NT2/D1 (cell line): ENCODE data around the gene TRMT2A.
"Not testable (repeated sequence)": the region's sequence is repeated elsewhere in the genome, so short reads cannot be mapped to it uniquely, and the experiment has no call there.

ENCODE experiments used
- DNase-seq: peaks from one replicate; pipeline ENCODE4 v3.0.0-alpha.2; 2011; ENCODE audit warnings: low read depth, low spot score
- H3K27me3 ChIP-seq: 2 replicates; pipeline ENCODE4 v1.6.0; 2011; ENCODE audit warnings: mild to moderate bottlenecking; ENCODE audit not compliant: insufficient read length, insufficient read depth
- H3K36me3 ChIP-seq: 2 replicates; pipeline ENCODE4 v1.6.1; 2011; ENCODE audit warnings: mild to moderate bottlenecking, low read length, mixed read lengths; ENCODE audit not compliant: insufficient read depth, insufficient read length
- H3K4me1 ChIP-seq: 2 replicates; pipeline ENCODE4 v1.5.1; 2011; ENCODE audit not compliant: insufficient read depth, insufficient read length
- H3K4me3 ChIP-seq: 2 replicates; pipeline ENCODE4 v1.5.1; 2011; ENCODE audit warnings: low read depth; ENCODE audit not compliant: insufficient read length
- H3K9ac ChIP-seq: 2 replicates; pipeline ENCODE4 v1.6.0; 2011; ENCODE audit warnings: low read depth; ENCODE audit not compliant: insufficient read length
- H3K9me3 ChIP-seq: 2 replicates; pipeline ENCODE4 v1.5.1; 2011; ENCODE audit warnings: mild to moderate bottlenecking, low read length; ENCODE audit not compliant: insufficient read depth
- SUZ12 ChIP-seq: IDR thresholded peaks from 2 replicates; pipeline ENCODE4 v1.6.1; 2011; ENCODE audit not compliant: insufficient read length, insufficient read depth; ENCODE audit errors: extremely low read depth
- YY1 ChIP-seq: IDR thresholded peaks from 2 replicates; pipeline ENCODE4 v1.6.1; 2011; ENCODE audit not compliant: insufficient read length, insufficient read depth
- ZNF274 ChIP-seq: IDR thresholded peaks from 2 replicates; pipeline ENCODE4 v1.6.1; 2011; ENCODE audit warnings: mild to moderate bottlenecking, low read depth, low read length

The TRMT2A gene

DNA sequence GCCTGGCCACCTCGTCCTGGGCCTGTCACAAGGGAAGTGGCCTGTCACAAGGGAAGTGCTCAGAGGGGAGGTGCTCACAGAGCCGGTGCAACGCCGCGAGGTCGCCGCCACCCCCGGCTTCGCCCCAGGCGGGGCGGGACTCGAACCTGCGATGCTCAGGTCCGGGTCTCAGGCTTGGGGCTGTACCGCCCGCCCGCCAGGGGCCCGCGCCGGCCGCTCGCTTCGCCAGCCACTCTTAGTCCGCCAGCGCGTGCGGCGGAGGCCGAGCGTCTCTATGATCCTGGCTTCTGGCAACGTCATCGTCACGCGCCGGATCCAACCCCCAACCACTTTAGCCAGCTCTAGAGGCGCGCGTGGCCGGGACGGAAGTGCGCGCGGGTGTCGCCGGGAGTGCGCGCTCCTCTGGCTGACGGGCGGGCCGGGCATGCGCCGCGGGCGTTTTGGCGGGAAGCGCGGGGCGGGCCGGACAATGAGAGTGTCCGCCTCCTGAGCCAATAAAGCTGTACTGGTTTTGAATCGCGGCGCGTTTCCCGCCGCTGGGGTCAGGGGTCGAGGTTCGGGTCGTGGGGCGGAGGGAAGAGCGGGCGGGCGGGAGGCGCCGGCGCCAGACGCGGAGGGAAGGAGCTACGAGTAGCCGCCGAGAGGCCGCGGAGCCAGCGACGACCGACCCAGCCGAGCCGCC is at the start of gene TRMT2A:
TRMT2A (minus strand) TSS at position 276 of the 682 bp plus-strand sequence. CDS start 320 bp downstream, outside the sequence.
- peaks cover 78% of the 10 kb centered on the region for H3K36me3 ChIP-seq
- H3K9me3 ChIP-seq = no peaks in the 10 kb centered on the region
- H3K27me3 ChIP-seq = no peaks in the 10 kb centered on the region
- peak within 1 kb of the TSS; percentile 92 for H3K4me3 ChIP-seq
- peaks cover 6% of the 10 kb centered on the region for H3K4me1 ChIP-seq
- TF ChIP-seq ZNF274 (no peak), YY1 (no peak), SUZ12 (no peak)
- peak within 1 kb of the TSS; percentile 98 for H3K9ac ChIP-seq
- DNase-seq = peak; percentile 97

- TF ChIP-seq SUZ12 = no peak
- no peak for TF ChIP-seq YY1
- no peak for TF ChIP-seq ZNF274
- Histone ChIP-seq H3K36me3 (no peaks in the 10 kb centered on the region), H3K9ac (no peak overlapping the region), H3K27me3 (no peaks in the 10 kb centered on the region), H3K4me3 (no peak overlapping the region), H3K9me3 (no peaks in the 10 kb centered on the region), H3K4me1 (no peaks in the 10 kb centered on the region)
- DNase-seq = no peak
Observed at GRCh38 chr22:20166703-20167102, 49.7 kb upstream of the TRMT2A start.

GRCh38 chr22:20165913-20166312 is 48.9 kb upstream of the TRMT2A start:
- DNase-seq = no peak
- Histone ChIP-seq H3K4me1 (no peaks in the 10 kb centered on the region), H3K9me3 (no peaks in the 10 kb centered on the region), H3K4me3 (no peak overlapping the region), H3K36me3 (no peaks in the 10 kb centered on the region), H3K27me3 (no peaks in the 10 kb centered on the region), H3K9ac (no peak overlapping the region)
- TF ChIP-seq SUZ12 (no peak), YY1 (no peak), ZNF274 (no peak)

GRCh38 chr22:20165421-20165820 is 48.4 kb upstream of the TRMT2A start:
- H3K27me3 ChIP-seq = no peaks in the 10 kb centered on the region
- no peak overlapping the region for H3K4me3 ChIP-seq
- no peak for DNase-seq
- no peaks in the 10 kb centered on the region for H3K9me3 ChIP-seq
- TF ChIP-seq ZNF274 = no peak
- no peak for TF ChIP-seq YY1
- H3K4me1 ChIP-seq = no peaks in the 10 kb centered on the region
- H3K36me3 ChIP-seq = no peaks in the 10 kb centered on the region
- H3K9ac ChIP-seq = no peak overlapping the region

DNA sequence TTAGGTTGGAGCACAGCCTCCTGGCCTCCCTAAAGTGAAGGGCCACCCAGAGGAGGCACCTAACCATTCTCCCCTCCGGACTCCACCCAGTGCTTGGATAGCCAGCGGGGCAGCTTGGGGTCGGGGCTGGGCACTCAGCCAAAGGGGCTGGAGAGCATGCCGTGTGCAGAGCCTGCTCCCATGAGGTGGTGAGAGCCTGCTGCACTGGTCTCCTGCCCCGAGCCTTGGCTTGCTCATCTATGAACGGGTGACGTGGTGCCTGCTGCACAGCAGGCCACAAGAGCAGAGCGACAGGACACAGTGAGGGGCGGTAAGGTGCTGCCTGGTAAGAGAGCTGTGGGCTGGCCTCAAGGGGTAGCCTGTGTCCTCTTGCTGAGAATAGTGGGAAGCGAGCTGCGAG is 47.8 kb upstream of the TRMT2A start:
- no peak for DNase-seq
- Histone ChIP-seq H3K9me3 (no peaks in the 10 kb centered on the region), H3K4me1 (no peaks in the 10 kb centered on the region), H3K36me3 (no peaks in the 10 kb centered on the region), H3K9ac (no peak overlapping the region), H3K4me3 (no peak overlapping the region), H3K27me3 (no peaks in the 10 kb centered on the region)
- TF ChIP-seq ZNF274 (no peak), SUZ12 (no peak), YY1 (no peak)

GRCh38 chr22:20160041-20160440 is 43.0 kb upstream of the TRMT2A start:
- no peaks in the 10 kb centered on the region for H3K9me3 ChIP-seq
- TF ChIP-seq SUZ12 (no peak), YY1 (no peak), ZNF274 (no peak)
- peaks cover 2% of the 10 kb centered on the region for H3K4me1 ChIP-seq
- no peak overlapping the region for H3K4me3 ChIP-seq
- DNase-seq = no peak
- no peaks in the 10 kb centered on the region for H3K27me3 ChIP-seq
- H3K9ac ChIP-seq = no peak overlapping the region
- H3K36me3 ChIP-seq = no peaks in the 10 kb centered on the region

DNA sequence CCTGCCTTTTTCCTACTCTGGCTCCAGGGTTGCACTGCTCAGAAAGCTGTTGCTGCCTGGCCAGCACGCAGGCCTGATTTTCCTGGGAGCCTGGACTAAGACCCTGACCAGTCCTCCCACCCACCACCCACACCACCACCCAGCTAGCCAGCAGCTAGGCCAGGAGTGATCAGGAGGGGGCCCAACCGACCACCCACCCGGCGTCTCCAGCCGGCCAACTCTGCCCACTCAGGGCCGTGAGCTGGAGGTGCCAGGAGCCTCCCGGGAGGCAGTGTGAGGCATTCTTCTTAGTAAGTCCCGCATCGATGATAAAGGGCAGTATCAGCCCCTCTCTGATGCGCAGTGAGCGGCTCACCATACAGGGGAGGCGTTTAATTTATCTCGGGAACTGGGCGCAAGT is 42.5 kb upstream of the TRMT2A start:
- not testable (repeated sequence) for H3K4me3 ChIP-seq, H3K9ac ChIP-seq, H3K27me3 ChIP-seq, DNase-seq, H3K9me3 ChIP-seq, H3K36me3 ChIP-seq, H3K4me1 ChIP-seq

DNA sequence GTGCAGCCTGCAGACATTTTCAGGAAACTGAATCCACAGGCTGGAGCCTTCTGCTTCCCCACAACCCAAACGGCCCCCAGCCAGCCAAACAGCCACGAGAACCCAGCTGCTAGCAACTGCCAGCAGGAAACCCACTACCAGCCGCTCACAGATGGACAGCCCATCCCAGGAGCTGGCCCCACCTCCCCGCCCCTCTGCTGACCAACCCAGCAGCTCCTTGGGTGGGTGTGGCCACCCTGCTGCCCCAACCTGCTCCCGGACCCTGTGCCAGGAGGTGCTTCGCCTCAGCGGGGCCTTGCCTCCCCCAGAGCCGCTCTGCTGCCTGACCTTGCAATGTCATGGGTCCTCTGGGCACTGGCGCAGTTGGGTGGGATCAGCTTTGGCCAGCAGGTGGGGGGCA is 42.0 kb upstream of the TRMT2A start:
- H3K4me1 ChIP-seq = peaks cover 5% of the 10 kb centered on the region
- no peaks in the 10 kb centered on the region for H3K36me3 ChIP-seq
- H3K27me3 ChIP-seq = no peaks in the 10 kb centered on the region
- no peak for DNase-seq
- no peaks in the 10 kb centered on the region for H3K9me3 ChIP-seq
- no peak overlapping the region for H3K4me3 ChIP-seq
- H3K9ac ChIP-seq = no peak overlapping the region
- TF ChIP-seq ZNF274 (no peak), YY1 (no peak), SUZ12 (no peak)
